Muscle of arm (tissue), 12 donors: ENCODE measurements around the gene B4GALNT3. TPM values are rescaled to one million over a fixed set of nuclear protein-coding genes. Genes with fewer than 3 reads are reported as not detected.
A peak's percentile ranks its signal among the peaks of the same experiment; 100 is the strongest.

Experiments
- DNase-seq: peaks from one replicate; pipeline ENCODE4 v3.0.0-alpha.2; 2013
- polyA plus RNA-seq, 12 donors: library from polyadenylated mRNA; unstranded; fragments of 120-200 nt; gene quantifications; one replicate each; pipeline ENCODE4 v1.2.1, GENCODE V29; 2013; ENCODE audit not compliant: insufficient read length in 12 of 12

B4GALNT3 gene
- polyA plus RNA-seq, 12 donors: 7.2 to 16.6 (median 11.5) TPM; not detected in 1

DNA sequence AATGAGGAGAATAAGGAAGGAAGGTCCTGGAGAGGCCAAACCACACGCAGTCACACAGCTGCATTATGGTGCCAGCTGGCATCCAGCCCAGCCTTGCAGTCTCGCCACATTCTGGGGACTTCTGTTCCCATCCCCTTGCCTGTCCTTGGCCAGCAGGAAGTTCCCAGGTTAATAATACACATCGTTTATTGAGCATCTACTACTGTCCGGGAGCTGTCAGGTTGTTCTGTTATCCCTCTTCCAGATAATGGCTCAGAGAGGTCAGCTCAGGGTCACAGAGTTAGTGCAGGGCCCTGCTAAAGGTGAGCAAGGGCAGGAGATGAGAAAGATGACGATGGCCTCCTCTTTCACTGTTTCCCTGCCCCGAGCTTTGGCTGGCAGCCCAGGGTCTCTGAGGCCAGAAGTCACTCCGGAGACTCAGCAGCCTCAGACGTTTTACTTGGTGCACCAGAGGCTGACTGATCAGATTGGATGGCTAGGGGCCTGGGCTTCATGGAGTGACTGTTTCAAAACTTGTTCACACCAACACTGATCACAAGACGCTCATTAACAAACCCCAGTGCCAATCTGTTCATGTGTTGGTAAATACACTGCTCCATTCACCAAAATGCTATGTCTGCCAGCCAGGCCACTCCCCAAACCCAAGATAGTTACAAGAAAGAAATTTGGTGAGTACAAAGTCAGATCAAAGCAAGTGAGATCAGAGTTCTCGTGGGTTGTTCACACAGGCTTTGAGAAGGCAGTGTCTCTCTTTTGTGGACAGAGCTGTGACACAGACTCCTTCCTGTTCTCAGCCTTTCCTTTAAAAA lies 79.2 kb downstream of the B4GALNT3 start:
- no peak for DNase-seq

DNA sequence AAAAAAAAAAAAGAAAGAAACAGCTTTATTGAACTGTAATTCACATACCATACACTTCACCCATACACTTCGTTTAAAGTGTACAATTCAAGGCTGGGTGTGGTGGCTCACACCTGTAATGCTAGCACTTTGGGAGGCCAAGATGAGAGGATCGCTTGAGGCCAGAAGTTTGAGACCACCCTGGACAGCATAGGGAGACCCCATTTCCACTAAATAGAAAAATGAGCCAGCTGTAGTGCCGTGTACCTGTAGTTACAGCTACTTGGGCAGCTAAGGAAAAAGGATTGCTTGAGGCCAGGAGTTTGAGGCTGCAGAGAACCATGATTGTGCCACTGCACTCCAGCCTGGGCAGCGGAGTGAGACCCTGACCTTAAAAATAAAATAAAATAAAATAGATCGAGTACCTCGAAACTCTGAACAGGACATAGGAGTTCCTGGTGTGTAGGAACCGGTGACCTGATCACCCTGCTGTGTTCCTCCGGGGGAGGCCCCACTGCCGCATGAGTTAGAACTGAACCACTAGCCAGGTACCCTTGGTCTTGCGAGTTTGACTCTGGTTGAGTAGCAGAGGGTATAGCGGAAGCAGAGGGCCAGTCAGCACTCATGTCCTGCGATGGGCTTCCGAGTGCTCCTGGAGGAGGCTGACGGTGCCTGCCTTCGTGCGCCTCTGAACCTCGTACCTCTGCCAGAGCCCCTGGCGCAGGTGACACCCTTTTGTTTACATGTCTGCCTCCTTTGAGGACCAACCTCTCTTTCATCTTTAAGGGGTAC lies 80.0 kb downstream of the B4GALNT3 start:
- DNase-seq: no peak

DNA sequence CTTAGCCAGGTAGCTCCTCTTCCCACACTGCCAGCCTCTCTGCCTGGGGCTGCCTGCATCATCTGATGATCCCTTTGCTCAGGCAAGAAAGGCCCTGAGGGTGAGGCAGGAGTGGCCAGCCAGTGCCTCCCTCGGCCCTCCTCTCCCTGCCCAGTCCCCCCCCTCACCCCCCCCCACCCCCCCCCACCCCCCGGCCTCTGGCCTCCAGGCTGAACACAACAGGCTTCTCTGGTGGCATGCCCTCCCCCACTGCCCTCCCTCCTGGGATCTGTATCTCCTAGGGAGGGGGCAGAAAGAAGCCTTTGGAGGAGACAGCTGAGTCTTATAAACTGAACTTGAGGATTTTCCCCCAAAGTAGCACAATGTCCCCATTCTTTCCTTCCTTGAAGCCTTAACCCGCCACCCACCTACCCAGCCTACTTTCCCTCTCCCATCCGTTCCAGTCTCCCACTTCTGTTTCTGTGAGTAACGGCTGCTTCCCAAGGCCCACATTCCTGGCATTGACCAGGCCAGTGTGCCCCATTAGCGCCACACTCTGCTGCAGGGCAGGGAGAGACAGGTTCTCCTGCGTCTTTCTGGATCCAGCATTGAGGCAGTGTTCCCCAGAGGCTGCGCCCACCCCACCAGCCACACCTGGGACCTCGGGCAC lies 82.1 kb downstream of the B4GALNT3 start:
- no peak for DNase-seq

DNA sequence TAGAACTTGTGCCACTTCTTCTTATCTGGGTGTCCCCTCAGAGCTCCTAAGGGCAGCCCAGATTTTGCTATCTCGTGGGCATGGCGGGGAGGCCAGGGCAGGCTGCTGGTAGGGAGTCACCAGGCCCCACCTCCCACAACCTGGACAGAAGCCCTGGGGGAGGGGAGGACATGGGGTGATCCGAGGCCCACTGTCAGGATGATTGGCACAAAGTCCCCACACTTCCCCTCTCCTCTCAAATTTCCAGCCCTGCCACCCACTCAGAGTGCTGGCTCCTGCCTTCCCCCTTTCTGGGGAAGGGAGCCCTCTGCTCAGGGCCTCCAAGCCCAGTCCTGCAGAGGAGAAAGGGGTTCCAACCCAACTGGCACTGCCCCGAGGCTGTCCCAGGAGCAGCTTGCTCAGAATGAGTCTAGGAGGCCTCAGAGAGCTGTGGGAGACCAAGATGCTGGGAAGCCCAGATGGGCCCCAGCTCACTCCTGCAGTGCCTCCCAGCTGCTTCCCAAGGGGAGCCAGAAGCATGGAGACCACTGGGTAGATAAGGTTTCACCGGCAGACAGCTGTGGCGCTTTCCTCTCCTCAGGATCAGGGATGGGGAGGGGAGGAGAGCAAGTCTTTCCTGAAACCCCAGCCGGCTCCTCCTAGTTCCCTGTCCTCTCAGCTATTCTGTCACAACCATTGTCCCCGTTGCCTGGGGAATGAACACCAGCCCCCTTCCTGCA lies 82.8 kb downstream of the B4GALNT3 start:
- no peak for DNase-seq

DNA sequence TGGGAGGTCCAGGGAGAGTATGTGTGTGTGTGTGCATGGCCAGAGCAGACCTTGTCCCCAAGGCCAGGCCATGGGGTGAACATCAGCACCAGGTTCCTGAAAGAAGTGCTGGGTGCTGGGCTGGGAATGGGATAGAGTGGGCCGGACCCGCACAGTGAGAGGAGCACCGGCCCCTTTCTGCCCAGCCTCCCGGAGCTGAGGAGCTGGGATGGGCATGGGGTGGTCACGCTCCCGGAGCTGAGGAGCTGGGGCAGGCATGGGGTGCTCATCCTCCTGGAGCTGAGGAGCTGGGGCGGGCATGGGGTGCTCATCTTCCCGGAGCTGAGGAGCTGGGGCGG lies 83.3 kb downstream of the B4GALNT3 start:
- DNase-seq: no peak

DNA sequence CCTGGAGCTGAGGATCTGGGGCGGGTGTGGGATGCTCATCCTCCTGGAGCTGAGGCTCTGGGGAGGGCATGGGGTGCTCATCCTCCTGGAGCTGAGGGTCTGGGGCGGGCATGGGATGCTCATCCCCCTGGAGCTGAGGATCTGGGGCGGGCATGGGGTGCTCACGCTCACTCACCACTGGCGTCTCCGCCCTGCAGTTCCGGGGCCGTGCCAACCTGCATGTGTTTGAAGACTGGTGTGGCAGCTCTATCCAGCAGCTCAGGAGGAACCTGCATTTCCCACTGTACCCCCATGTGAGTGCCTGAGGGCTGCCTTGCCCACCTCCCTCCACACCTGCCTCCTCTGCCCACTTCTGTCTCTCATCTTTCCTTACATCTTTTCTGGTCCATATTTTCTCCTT lies 84.4 kb downstream of the B4GALNT3 start:
- DNase-seq: no peak

DNA sequence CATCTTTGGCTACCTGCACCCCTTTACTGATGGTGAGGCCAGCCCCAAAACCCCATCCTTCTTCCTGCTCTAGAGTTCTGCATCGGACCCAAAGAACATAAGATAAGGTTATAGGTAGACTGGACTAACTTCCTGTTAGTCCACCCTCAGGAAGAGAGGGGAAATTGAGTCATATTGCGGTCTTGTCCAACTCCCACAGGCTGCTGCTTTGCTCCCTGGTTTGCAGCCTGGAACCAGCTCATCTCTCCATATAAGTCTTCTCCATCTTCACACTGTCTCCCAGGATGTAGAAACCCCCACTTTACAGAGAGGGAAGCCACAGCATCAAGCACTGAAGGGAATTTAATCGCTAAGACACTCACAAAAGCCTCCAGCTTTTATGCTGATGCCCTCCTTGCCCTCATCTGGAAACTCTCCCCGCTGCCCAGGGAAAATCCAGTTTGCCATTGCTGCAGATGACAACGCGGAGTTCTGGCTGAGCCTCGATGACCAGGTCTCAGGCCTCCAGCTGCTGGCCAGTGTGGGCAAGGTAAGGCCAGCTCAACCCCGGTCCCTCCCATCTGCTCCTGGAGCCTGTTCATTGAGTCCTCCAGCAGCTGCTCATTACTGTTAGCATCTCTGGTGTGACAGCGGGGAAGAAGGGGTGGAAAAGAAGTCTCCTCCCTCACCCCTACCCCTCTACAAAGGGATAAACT lies 85.3 kb downstream of the B4GALNT3 start:
- no peak for DNase-seq

DNA sequence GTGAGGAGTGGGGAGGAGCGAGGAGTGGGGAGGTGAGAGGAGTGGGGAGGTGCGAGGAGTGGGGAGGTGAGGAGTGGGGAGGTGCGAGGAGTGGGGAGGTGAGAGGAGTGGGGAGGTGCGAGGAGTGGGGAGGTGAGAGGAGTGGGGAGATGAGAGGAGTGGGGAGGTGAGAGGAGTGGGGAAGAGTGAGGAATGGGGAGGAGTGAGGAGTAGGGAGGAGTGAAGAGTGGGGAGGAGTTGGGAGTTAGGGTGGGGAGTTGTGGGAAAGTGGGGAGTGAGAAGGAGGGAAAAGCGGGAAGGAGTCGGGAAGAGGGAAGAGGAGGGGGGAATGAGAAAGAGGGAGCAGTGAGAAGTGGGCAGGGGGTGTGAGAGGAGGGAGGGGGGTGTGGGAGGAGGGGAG lies 86.1 kb downstream of the B4GALNT3 start:
- no peak for DNase-seq

DNA sequence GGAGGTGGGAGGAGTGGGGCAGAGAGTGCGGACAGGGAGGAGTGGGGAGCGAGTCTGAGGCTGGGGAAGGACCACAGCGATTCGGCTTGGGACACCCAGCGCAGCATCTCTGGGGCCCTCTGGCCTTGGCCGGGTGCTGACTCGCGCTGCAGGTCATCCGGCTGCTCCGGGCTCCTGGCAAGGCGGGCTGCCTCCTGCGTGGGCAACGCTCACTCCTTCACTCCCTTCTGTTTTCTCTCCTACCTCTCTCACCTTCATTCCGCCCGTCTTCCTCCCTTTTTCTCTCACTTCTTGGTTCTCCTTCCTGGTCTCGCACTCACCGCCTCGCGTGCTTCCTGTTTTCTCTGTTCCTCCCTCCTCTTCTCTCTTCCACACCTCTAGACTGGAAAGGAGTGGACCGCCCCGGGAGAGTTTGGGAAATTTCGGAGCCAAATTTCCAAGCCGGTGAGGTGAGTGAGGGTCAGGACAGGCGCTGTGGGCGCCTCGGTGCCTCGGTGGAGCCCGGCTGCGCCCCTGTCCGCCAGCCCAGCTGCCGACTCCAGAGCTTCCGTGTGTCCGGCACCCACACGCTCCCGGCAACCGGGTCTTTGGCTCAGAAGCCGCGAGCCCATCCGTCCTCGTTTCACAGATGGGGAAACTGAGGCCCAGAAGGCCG lies 86.7 kb downstream of the B4GALNT3 start:
- no peak for DNase-seq

DNA sequence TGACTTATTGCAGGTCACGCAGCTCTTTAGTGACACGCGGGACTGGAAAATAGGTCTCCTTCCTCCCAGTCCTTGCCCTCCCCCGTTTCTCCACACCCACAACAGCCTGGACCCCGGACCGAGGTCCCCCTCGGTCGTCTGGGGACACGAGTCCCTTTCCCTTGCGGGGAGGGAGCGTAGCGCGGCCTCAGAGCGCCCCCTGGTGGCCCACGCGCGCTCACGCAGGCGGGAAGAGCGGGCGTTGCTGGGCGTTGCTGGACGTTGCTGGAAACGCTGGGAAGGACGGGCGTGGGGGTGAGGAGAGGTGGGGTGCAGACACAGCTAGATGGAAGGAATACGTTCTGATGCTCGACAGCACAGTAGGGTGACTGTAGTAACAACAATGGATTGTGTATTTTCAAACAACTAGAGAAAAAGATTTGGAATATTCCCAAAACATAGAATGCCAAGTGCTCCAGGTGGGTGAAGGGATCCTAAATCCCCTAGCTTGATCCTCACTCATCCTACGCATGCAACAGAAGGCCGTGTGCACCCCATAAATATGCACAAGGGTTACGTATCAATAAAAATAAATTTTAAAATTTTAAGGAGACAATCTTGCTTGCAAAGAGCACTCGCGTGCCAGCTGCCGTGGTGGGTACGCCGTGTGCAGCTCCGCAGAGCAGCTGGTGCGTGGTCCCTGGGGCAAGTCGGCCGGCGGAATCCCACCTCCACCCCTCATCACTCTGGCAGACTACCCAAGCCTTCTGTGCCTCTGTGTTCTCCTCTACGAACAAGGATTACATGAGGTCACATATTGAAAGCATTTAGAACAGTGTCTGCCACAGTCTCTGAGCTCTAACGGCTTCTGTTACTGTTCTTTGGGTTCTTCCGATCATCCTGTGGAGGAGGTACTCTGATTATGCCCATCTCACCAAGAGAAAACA lies 87.4 kb downstream of the B4GALNT3 start:
- DNase-seq: peak; percentile 70

DNA sequence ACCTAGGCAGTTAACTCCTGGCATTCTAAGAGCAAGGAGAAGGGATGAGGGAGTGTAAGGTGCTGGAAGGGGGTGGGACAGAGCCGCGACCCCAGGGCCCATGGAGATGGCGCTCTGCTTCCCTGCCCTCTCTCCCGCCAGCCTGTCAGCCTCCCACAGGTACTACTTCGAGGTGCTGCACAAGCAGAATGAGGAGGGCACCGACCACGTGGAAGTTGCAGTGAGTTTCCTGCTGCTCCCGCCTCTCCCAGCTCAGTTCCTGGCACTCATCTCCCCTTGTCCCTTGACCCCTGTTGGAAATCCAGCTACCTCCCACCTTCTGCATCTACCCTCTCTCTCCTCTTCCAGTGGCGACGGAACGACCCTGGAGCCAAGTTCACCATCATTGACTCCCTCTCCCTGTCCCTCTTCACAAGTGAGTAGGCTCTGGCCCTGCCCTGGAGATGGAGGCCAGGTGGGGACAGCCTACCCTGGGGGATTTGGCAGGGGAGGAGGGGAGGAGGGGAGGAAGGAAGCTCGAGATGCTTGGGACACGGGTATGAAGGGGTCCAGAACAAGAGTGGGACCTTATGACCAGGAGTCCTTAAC lies 88.2 kb downstream of the B4GALNT3 start:
- DNase-seq: no peak

DNA sequence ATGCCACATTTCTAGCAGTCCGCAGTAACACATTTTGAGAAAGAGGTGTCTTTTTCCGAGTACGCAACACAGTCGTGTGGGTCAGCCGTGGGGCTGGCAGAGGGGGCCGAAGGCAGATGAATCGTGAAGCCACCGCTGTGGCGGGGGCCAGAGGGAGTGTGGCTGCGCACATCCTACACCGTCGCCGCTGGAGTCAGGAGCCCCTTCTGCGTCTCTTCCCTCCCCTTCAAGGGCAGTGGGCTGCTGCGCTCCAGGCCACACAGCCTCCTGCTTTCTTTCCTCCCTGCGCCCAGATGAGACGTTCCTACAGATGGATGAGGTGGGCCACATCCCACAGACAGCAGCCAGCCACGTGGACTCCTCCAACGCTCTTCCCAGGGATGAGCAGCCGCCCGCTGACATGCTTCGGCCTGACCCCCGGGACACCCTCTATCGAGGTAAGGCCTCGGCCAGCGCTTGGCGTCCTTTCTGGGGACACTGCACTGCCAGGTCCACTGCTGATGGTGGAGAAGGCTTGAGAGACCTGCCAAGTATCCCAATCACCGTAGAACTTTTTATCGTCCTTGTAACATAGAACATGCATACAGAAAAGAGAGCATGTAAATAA lies 89.8 kb downstream of the B4GALNT3 start:
- DNase-seq: no peak

DNA sequence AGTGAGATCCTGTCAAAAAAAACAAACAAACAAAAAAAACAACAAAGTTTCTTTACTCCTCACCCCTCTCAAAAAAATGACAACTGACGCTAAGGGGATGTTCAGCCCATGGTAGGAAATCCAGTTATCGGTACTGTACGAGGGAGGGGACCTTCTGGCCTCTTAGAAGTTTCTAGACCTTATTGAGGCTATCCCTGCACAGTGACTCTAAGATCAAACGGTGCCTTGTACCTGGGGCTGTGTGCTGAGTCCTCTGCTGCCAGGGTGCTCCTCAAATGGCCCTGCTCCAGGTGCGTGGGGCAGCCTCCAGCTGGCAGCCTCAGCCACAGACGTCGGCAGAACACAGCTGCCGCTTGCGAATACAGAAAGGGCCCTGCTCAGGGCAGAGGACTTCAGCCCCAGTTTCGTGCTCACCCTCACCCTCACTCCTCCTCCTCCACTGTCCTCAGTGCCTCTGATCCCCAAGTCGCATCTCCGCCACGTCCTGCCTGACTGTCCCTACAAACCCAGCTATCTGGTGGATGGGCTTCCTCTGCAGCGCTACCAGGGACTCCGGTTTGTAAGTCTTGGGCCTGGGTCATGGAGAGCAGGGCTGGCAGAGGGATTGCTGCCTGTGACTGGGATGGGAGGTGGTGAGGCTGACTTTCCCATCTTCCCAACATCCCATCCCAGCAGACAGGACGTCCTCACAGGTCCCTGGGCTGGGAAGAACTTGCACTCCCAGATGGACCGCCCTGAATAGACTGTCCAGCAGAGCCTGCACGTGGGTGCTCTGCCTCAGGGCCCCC lies 90.9 kb downstream of the B4GALNT3 start:
- no peak for DNase-seq

DNA sequence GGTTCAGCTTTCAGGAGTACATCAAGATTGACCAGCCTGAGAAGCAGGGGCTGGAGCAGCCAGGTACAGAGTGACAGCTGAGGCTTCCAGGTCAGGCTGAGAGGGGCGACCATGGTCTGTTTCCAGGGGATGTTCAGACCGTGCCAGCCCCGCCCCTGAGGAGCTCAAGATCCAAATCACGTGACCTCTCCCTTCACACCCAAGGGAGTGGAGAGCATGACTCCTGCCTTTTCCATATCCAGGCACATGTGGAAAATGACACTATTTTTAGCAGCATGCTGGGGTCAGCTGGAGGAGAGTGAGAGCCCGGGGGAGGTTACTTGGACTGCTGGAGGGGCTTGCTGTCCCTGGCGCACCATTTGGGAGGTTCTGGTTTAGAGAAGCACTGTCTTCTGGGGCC lies 92.7 kb downstream of the B4GALNT3 start:
- no peak for DNase-seq

DNA sequence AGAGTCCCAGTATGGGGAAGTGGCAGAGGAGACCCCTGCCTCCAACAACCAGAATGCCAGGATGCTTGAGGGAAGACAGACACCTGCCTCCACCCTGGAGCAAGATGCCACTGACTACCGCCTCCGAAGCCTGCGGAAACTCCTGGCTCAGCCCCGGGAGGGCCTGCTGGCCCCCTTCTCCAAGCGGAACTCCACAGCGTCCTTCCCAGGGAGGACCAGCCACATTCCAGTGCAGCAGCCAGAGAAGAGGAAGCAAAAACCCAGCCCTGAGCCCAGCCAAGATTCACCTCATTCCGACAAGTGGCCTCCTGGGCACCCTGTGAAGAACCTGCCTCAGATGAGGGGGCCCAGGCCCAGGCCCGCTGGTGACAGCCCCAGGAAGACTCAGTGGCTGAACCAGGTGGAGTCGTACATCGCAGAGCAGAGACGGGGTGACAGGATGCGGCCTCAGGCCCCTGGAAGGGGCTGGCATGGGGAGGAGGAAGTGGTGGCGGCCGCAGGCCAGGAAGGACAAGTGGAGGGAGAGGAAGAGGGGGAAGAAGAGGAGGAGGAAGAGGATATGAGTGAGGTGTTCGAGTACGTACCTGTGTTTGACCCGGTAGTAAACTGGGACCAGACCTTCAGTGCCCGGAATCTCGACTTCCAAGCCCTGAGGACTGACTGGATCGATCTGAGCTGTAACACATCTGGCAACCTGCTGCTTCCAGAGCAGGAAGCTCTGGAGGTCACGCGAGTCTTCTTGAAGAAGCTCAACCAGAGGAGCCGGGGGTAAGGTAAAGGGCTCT lies 93.7 kb downstream of the B4GALNT3 start:
- no peak for DNase-seq

DNA sequence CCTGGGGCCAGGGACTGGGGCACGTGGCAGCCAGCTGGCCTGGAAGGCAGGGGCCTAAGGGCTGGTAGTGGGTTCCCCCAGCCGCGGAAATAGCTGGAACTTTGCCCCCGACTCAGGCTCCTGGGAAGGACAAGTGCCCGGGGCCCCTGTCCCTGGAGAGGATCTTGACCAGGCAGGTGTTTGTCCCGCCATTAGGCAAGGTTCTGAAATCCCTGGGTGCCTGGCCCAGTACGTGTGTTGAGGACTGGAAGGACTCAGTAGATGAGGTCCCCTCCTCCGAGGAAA lies 94.2 kb downstream of the B4GALNT3 start:
- DNase-seq: no peak

DNA sequence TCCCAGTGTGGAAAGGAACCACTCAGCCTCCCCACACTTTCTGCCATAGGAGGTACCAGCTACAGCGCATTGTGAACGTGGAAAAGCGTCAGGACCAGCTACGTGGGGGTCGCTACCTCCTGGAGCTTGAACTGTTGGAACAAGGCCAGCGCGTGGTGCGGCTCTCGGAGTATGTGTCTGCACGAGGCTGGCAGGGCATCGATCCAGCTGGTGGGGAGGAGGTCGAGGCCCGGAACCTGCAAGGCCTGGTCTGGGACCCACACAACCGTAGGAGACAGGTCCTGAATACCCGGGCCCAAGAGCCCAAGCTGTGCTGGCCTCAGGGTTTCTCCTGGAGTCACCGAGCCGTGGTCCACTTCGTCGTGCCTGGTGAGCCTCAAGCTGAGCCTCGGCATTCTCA lies 96.8 kb downstream of the B4GALNT3 start:
- DNase-seq: no peak

DNA sequence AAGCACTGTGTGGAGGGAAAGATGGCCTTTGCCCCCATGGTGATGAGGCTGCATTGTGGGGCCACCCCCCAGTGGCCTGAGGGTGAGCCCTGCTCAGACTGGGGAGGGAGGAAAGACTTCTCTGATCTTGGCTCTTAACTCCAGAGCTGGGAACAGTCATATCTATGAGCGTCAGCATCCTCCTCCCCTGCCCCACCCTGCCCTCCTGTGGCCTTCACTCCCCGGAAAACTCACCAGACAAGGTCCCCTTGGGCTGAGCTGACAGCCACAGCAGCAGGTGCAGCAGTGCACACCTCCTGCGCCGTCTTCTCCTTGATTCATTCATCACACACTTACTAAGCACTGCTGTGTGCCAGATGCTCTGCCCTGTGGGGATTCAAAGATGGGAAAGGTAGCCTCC lies 98.8 kb downstream of the B4GALNT3 start:
- no peak for DNase-seq
